K562 (cell line): ENCODE data around the gene ADAMTS14. TPM values are rescaled to one million over a fixed set of nuclear protein-coding genes. Genes with fewer than 3 reads are reported as not detected.

Experiments
- BDP1 ChIP-seq: IDR thresholded peaks from 3 replicates; pipeline ENCODE4 v1.6.1; 2011; ENCODE audit not compliant: insufficient read length, insufficient read depth
- CUX1 ChIP-seq: fragments of 200-800 bp; sonication (Bioruptor generic); IDR thresholded peaks from 2 replicates; pipeline ENCODE4 v1.6.1; 2016; ENCODE audit warnings: missing genetic modification characterization, missing compliant biosample characterization
- CXXC5 ChIP-seq: fragments of 250-450 bp; sonication (Bioruptor Pico); IDR thresholded peaks from 2 replicates; pipeline ENCODE4 v1.8.0; 2022; ENCODE audit warnings: inconsistent platforms, mild to moderate bottlenecking, moderate library complexity
- ESRRA ChIP-seq: fragments of 450-650 bp; IDR thresholded peaks from 2 replicates; pipeline ENCODE4 v1.6.1; 2014; ENCODE audit warnings: low read depth, mild to moderate bottlenecking, moderate library complexity, borderline replicate concordance
- GMEB1 ChIP-seq: fragments of 250-450 bp; sonication (Bioruptor Pico); IDR thresholded peaks from 2 replicates; pipeline ENCODE4 v1.4.0; 2020; ENCODE audit warnings: mild to moderate bottlenecking
- GTF3C2 ChIP-seq: IDR thresholded peaks from 3 replicates; pipeline ENCODE4 v1.6.1; 2011; ENCODE audit warnings: borderline replicate concordance, mild to moderate bottlenecking, moderate library complexity; ENCODE audit not compliant: insufficient read length; ENCODE audit errors: extremely low read depth
- HDAC1 ChIP-seq, 2 experiments: fragments of 450-650 bp; IDR thresholded peaks; 2 replicates each; pipeline ENCODE4 v1.6.1; 2016 to 2017; ENCODE audit warnings: inconsistent platforms in 1 of 2, mild to moderate bottlenecking in 1 of 2, moderate library complexity in 1 of 2
- HMG20B ChIP-seq: fragments of 250-450 bp; sonication (Bioruptor Pico); IDR thresholded peaks from 2 replicates; pipeline ENCODE4 v1.5.0; 2021; ENCODE audit warnings: mild to moderate bottlenecking
- KLF13 ChIP-seq: fragments of 450-650 bp; IDR thresholded peaks from 2 replicates; pipeline ENCODE4 v1.6.1; 2016; ENCODE audit warnings: missing genetic modification characterization, low read depth, mild to moderate bottlenecking, missing compliant biosample characterization, moderate library complexity, borderline replicate concordance
- NFIC ChIP-seq: fragments of 450-650 bp; IDR thresholded peaks from 2 replicates; pipeline ENCODE4 v1.6.1; 2017; ENCODE audit warnings: mild to moderate bottlenecking, inconsistent platforms
- PREB ChIP-seq: sonication (generic); formaldehyde crosslinking; IDR thresholded peaks from 2 replicates; pipeline ENCODE4 v1.8.1; 2023; ENCODE audit warnings: mild to moderate bottlenecking, missing genetic modification reagents
- RFX1 ChIP-seq: fragments of 450-650 bp; IDR thresholded peaks from 2 replicates; pipeline ENCODE4 v1.6.1; 2016; ENCODE audit warnings: mild to moderate bottlenecking, moderate library complexity
- SRSF1 ChIP-seq: fragments of 200-400 bp; formaldehyde crosslinking; IDR thresholded peaks from 2 replicates; pipeline ENCODE4 v1.6.1; 2017; ENCODE audit warnings: mild to moderate bottlenecking, low read depth, low read length, moderate library complexity
- STAT5A ChIP-seq: IDR thresholded peaks from 2 replicates; pipeline ENCODE4 v1.6.1; 2012; ENCODE audit warnings: low read length, inconsistent platforms, borderline replicate concordance
- XRCC4 ChIP-seq: IDR thresholded peaks from one replicate; pipeline ENCODE4 v1.6.1; 2011; ENCODE audit not compliant: insufficient read depth, insufficient read length; ENCODE audit errors: extremely low read depth
- ZBTB7A ChIP-seq: IDR thresholded peaks from 2 replicates; pipeline ENCODE4 v1.6.1; 2011; ENCODE audit warnings: low read depth, mild to moderate bottlenecking, low read length, moderate library complexity, borderline replicate concordance; ENCODE audit not compliant: control insufficient read depth
- polyA plus RNA-seq, 8 experiments: library from polyadenylated mRNA; depleted of rRNA in 4 of 8; stranded (reverse) in 5 of 8; unstranded in 3 of 8; fragments of >200 nt; fragmentation: Nextera tagmentation in 2 of 8; fragmentation: Illumina TruSeq in 1 of 8; extraction: Ambion mirVana in 2 of 8; extraction: Trizol in 1 of 8; gene quantifications; 2 replicates each; pipeline versions ENCODE4 v1.2.1 to v1.2.3, GENCODE V29; 2011 to 2014; ENCODE audit warnings: inconsistent platforms in 1 of 8, missing spikeins in 1 of 8
- total RNA-seq, 7 experiments: library from RNA; depleted of rRNA in 6 of 7; stranded (reverse); fragments of >200 nt in 6 of 7; fragmentation: Illumina TruSeq in 2 of 7; extraction: Trizol in 2 of 7; gene quantifications; 2 replicates each; pipeline versions ENCODE4 v1.2.1 to v1.2.3, GENCODE V29; 2011 to 2021; ENCODE audit warnings: low replicate concordance in 1 of 7

ADAMTS14 gene
- total and polyA plus RNA-seq, 9 of the 15 experiments (the other 6 are each of a cell fraction or from before 2014, with no cell fraction given): 0.04 to 37.4 (median 15.9) TPM

- TF ChIP-seq GTF3C2: no peak
- peak; percentile 5; the same call in 1 of the 2 replicates for TF ChIP-seq ZBTB7A
- no peak for TF ChIP-seq RFX1
- TF ChIP-seq ESRRA: no peak
- no peak for TF ChIP-seq KLF13 (tag)
- 0 out of 2 replicates have a peak, but pooled peaks have one; percentile 7 for TF ChIP-seq CXXC5 (CRISPR knock-in tag)
- TF ChIP-seq STAT5A: no peak
- TF ChIP-seq HMG20B: no peak
- TF ChIP-seq HDAC1 (IDR thresholded peaks at IDR 0.05): 0 out of 4 replicates have a peak, but pooled peaks of 1 of the 2 experiments have one; percentile 7
- TF ChIP-seq CUX1 (CRISPR knock-in tag): no peak
- TF ChIP-seq BDP1: no peak
- TF ChIP-seq GMEB1 (CRISPR knock-in tag): no peak
- TF ChIP-seq SRSF1: no peak
- TF ChIP-seq NFIC: no peak
- no peak for TF ChIP-seq XRCC4
- no peak for TF ChIP-seq PREB
These were observed 3.3 kb upstream of the ADAMTS14 start (continued) for GRCh38 chr10:70669015-70669414.
